H9 (cell line): ENCODE measurements around the gene PARM1. TPM values are rescaled to one million over a fixed set of nuclear protein-coding genes. Genes with fewer than 3 reads are reported as not detected.

ENCODE experiments used
- DNase-seq: peaks from one replicate; pipeline ENCODE4 v3.0.0-alpha.2; 2017
- H2AFZ ChIP-seq: one replicate; pipeline ENCODE4 v1.6.1; 2013; ENCODE audit warnings: mild to moderate bottlenecking, low read length, control low read depth, moderate library complexity
- H2AK5ac ChIP-seq: 2 replicates; pipeline ENCODE4 v1.6.1; 2013; ENCODE audit warnings: low read length, control low read depth, mixed read lengths; ENCODE audit not compliant: insufficient read length
- H2BK120ac ChIP-seq: one replicate; pipeline ENCODE4 v1.6.1; 2013; ENCODE audit warnings: low read depth, mild to moderate bottlenecking, low read length, control low read depth, inconsistent platforms; ENCODE audit not compliant: poor library complexity, severe bottlenecking
- H2BK12ac ChIP-seq: 2 replicates; pipeline ENCODE4 v1.6.1; 2013; ENCODE audit warnings: low read length, control low read depth, mixed read lengths, low read depth; ENCODE audit not compliant: insufficient read length
- H2BK15ac ChIP-seq: 2 replicates; pipeline ENCODE4 v1.6.1; 2013; ENCODE audit warnings: low read depth, low read length, control low read depth
- H2BK20ac ChIP-seq: one replicate; pipeline ENCODE4 v1.6.1; 2013; ENCODE audit warnings: low read depth, mild to moderate bottlenecking, low read length, control low read depth, inconsistent platforms; ENCODE audit not compliant: poor library complexity, severe bottlenecking
- H2BK5ac ChIP-seq: 2 replicates; pipeline ENCODE4 v1.6.1; 2013; ENCODE audit warnings: low read length, control low read depth, mixed read lengths; ENCODE audit not compliant: insufficient read length
- H3K14ac ChIP-seq: 2 replicates; pipeline ENCODE4 v1.6.1; 2013; ENCODE audit warnings: low read length, control low read depth; ENCODE audit not compliant: insufficient read depth
- H3K18ac ChIP-seq: 2 replicates; pipeline ENCODE4 v1.6.1; 2013; ENCODE audit warnings: low read depth, mild to moderate bottlenecking, mixed read lengths, low read length, control low read depth; ENCODE audit not compliant: insufficient read length
- H3K23ac ChIP-seq: 2 replicates; pipeline ENCODE4 v1.6.1; 2013; ENCODE audit warnings: low read length, control low read depth, mixed read lengths, low read depth; ENCODE audit not compliant: insufficient read length
- H3K23me2 ChIP-seq: 2 replicates; pipeline ENCODE4 v1.6.1; 2013; ENCODE audit warnings: low read depth, mild to moderate bottlenecking, mixed read lengths, low read length, control low read depth; ENCODE audit not compliant: insufficient read length, poor library complexity, severe bottlenecking
- H3K27ac ChIP-seq: 2 replicates; pipeline ENCODE4 v1.5.1; 2013; ENCODE audit warnings: low read length, control low read depth, mixed read lengths, low read depth; ENCODE audit not compliant: insufficient read length
- H3K27me3 ChIP-seq: 2 replicates; pipeline ENCODE4 v1.6.1; 2013; ENCODE audit warnings: low read length, control low read depth, inconsistent platforms; ENCODE audit not compliant: insufficient read depth
- H3K4ac ChIP-seq: 2 replicates; pipeline ENCODE4 v1.6.1; 2013; ENCODE audit warnings: low read depth, mild to moderate bottlenecking, control low read depth, inconsistent platforms, low read length, moderate library complexity
- H3K4me1 ChIP-seq: 2 replicates; pipeline ENCODE4 v1.6.1; 2013; ENCODE audit warnings: low read length, control low read depth, inconsistent platforms; ENCODE audit not compliant: insufficient read depth
- H3K4me2 ChIP-seq: 2 replicates; pipeline ENCODE4 v1.6.1; 2013; ENCODE audit warnings: low read length, control low read depth, mixed read lengths; ENCODE audit not compliant: insufficient read length, insufficient read depth
- H3K56ac ChIP-seq: 2 replicates; pipeline ENCODE4 v1.6.1; 2013; ENCODE audit warnings: low read depth, mild to moderate bottlenecking, mixed read lengths, low read length, control low read depth; ENCODE audit not compliant: insufficient read length
- H3K79me1 ChIP-seq: 2 replicates; pipeline ENCODE4 v1.6.1; 2013; ENCODE audit warnings: low read depth, mild to moderate bottlenecking, moderate library complexity, low read length, control low read depth, inconsistent platforms; ENCODE audit not compliant: insufficient read depth, poor library complexity, severe bottlenecking
- H3K79me2 ChIP-seq: 2 replicates; pipeline ENCODE4 v1.6.1; 2013; ENCODE audit warnings: low read length, control low read depth, inconsistent platforms; ENCODE audit not compliant: insufficient read depth
- H3K9ac ChIP-seq: 2 replicates; pipeline ENCODE4 v1.6.1; 2013; ENCODE audit warnings: low read length, control low read depth, mixed read lengths; ENCODE audit not compliant: insufficient read length; ENCODE audit errors: extremely low read depth
- H3K9me3 ChIP-seq: one replicate; pipeline ENCODE4 v1.6.1; 2013; ENCODE audit warnings: low read depth, low read length, inconsistent platforms; ENCODE audit not compliant: control insufficient read depth
- H3T11ph ChIP-seq: one replicate; pipeline ENCODE4 v1.6.1; 2013; ENCODE audit warnings: mild to moderate bottlenecking, low read length, control low read depth, inconsistent platforms
- H4K20me1 ChIP-seq: one replicate; pipeline ENCODE4 v1.6.1; 2013; ENCODE audit not compliant: control insufficient read depth, insufficient read length, insufficient read depth
- H4K5ac ChIP-seq: 2 replicates; pipeline ENCODE4 v1.6.1; 2013; ENCODE audit warnings: low read depth, mild to moderate bottlenecking, mixed read lengths, low read length, control low read depth; ENCODE audit not compliant: insufficient read length
- H4K8ac ChIP-seq: replicated peaks from 2 replicates; pipeline ENCODE4 v1.6.1; 2013; ENCODE audit warnings: low read length, control low read depth, mixed read lengths, low read depth; ENCODE audit not compliant: insufficient read length
- H4K91ac ChIP-seq: 2 replicates; pipeline ENCODE4 v1.6.1; 2013; ENCODE audit warnings: low read depth, mild to moderate bottlenecking, moderate library complexity, mixed read lengths, low read length, control low read depth; ENCODE audit not compliant: insufficient read length
- H3K27ac Mint-ChIP-seq, 3 experiments: 2 replicates in 2 of 3; 3 replicates in 1 of 3; pipeline ENCODE4 v1.8.0; 2020 to 2021; ENCODE audit warnings: mixed read lengths in 3 of 3, mild to moderate bottlenecking in 1 of 3, moderate library complexity in 1 of 3
- H3K27me3 Mint-ChIP-seq: 2 replicates; pipeline ENCODE4 v1.8.0; 2021; ENCODE audit warnings: low read depth, mild to moderate bottlenecking, moderate library complexity, mixed read lengths
- H3K36me3 Mint-ChIP-seq, 3 experiments: 2 replicates in 2 of 3; 3 replicates in 1 of 3; pipeline ENCODE4 v1.8.0; 2020 to 2021; ENCODE audit warnings: low read depth in 3 of 3, mixed read lengths in 3 of 3; ENCODE audit not compliant: insufficient read depth in 1 of 3
- H3K4me1 Mint-ChIP-seq, 2 experiments: 2 replicates each; pipeline ENCODE4 v1.8.0; 2020; ENCODE audit warnings: mixed read lengths in 2 of 2
- H3K4me3 Mint-ChIP-seq, 2 experiments: 2 replicates in 1 of 2; 3 replicates in 1 of 2; pipeline ENCODE4 v1.8.0; 2020 to 2021; ENCODE audit warnings: mild to moderate bottlenecking in 2 of 2, mixed read lengths in 2 of 2, moderate library complexity in 1 of 2
- H3K9me3 Mint-ChIP-seq, 2 experiments: 2 replicates in 1 of 2; 3 replicates in 1 of 2; pipeline ENCODE4 v1.8.0; 2020; ENCODE audit warnings: mild to moderate bottlenecking in 2 of 2, mixed read lengths in 2 of 2, moderate library complexity in 1 of 2
- CTCF ChIP-seq: fragments of 200-600 bp; sonication (generic); conservative IDR thresholded peaks from 3 replicates; pipeline ENCODE4 v1.8.0; 2021; ENCODE audit warnings: antibody characterized with exemption, mild to moderate bottlenecking
- WGBS: extraction: QIAGEN DNeasy Blood & Tissue Kit; methylation state at CpG from one replicate; pipeline ENCODE4 v1.1.7; 2013; ENCODE audit warnings: missing lambda C conversion rate, low lambda C conversion rate, mixed read lengths; ENCODE audit not compliant: insufficient read length; ENCODE audit errors: extremely low coverage; 5-methylcytosine and 5-hydroxymethylcytosine counted together
- total RNA-seq: library from RNA; stranded (reverse); gene quantifications from 2 replicates; pipeline ENCODE4 v1.2.1, GENCODE V29; 2021

Gene PARM1
- total RNA-seq, 1 experiment from 2014 or later = 2.0 TPM

GRCh38 chr4:74975082-74975481, 42.2 kb downstream of the PARM1 start:
- Mint-ChIP-seq H3K9me3 (peaks cover 11 to 17% of the 10 kb centered on the region in 2 experiments; a peak in 4 of 5 replicates), H3K27ac (no peak overlapping the region), H3K27me3 (no peaks in the 10 kb centered on the region), H3K4me1 (no peaks in the 10 kb centered on the region), H3K4me3 (no peak overlapping the region), H3K36me3 (peaks cover 4 to 13% (median 7%) of the 10 kb centered on the region in 3 experiments; a peak in 6 of 7 replicates)
- no peaks in the 10 kb centered on the region for H3K79me2 ChIP-seq
- no peak overlapping the region for H3K14ac ChIP-seq
- H3K9me3 ChIP-seq = no peaks in the 10 kb centered on the region
- no peaks in the 10 kb centered on the region for H4K20me1 ChIP-seq
- no peak overlapping the region for H3T11ph ChIP-seq
- no peak overlapping the region for H2BK5ac ChIP-seq
- H3K27ac ChIP-seq = no peak overlapping the region
- H3K27me3 ChIP-seq = no peaks in the 10 kb centered on the region
- TF ChIP-seq CTCF = no peak
- H2AFZ ChIP-seq = no peak overlapping the region
- H3K18ac ChIP-seq = no peak overlapping the region
- H3K4ac ChIP-seq = no peak overlapping the region
- H2AK5ac ChIP-seq = no peak overlapping the region
- no peak overlapping the region for H4K91ac ChIP-seq
- H2BK12ac ChIP-seq = no peak overlapping the region
- H3K23ac ChIP-seq = no peak overlapping the region
- H2BK120ac ChIP-seq = no peak overlapping the region
- H3K4me2 ChIP-seq = no peak overlapping the region
- H3K9ac ChIP-seq = no peak overlapping the region
- no peak overlapping the region for H4K8ac ChIP-seq
- H4K5ac ChIP-seq = no peak overlapping the region
- no peaks in the 10 kb centered on the region for H3K79me1 ChIP-seq
- DNase-seq = no peak
- WGBS = no CpG with 5 or more reads among the region's 2 CpGs
- no peaks in the 10 kb centered on the region for H3K23me2 ChIP-seq
- H3K4me1 ChIP-seq = no peaks in the 10 kb centered on the region
- H3K56ac ChIP-seq = no peak overlapping the region
- H2BK15ac ChIP-seq = no peak overlapping the region
- H2BK20ac ChIP-seq = no peak overlapping the region
